HCT116 (cell line): Measurements from ENCODE around the gene THAP9. TPM values are rescaled to one million over a fixed set of nuclear protein-coding genes. Genes with fewer than 3 reads are reported as not detected.
A peak's percentile ranks its signal among the peaks of the same experiment; 100 is the strongest.

Source experiments
- ATAC-seq: fragments of 200-7000 bp; cut with Tn5 transposase; 2 replicates; pipeline ENCODE4 v1.9.1; 2020; ENCODE audit warnings: mild to moderate bottlenecking, moderate library complexity
- BruUV-seq: library from RNA; stranded (reverse); fragments of 400-500 nt; replicated peaks from 2 replicates; lab custom pipeline; 2021; lab: Mats Ljungman, UMichigan
- CTCF ChIA-PET: fragments of 300-600 bp; sonication (Branson Sonifier 250); formaldehyde crosslinking; loops from one replicate; lab custom pipeline; 2021; ENCODE audit warnings: antibody characterized with exemption; lab: Charles Lee
- POLR2A ChIA-PET: fragments of 300-600, 350-600 bp; sonication (Branson Sonifier 250); formaldehyde crosslinking; loops from one replicate; lab custom pipeline; 2021; ENCODE audit warnings: antibody characterized with exemption; lab: Charles Lee
- RAD21 ChIA-PET, 2 experiments: fragments of 300-600 bp; sonication (Branson Sonifier 250); formaldehyde crosslinking; loops; one replicate each; lab custom pipeline; 2023; ENCODE audit warnings: low total read pairs in 2 of 2; ENCODE audit not compliant: uncharacterized antibody in 2 of 2, unreplicated experiment in 2 of 2, low non-redundant PET in 1 of 2; lab: Charles Lee
- DNase-seq: peaks from one replicate; pipeline ENCODE4 v3.0.0-alpha.2; 2010; ENCODE audit warnings: low read depth, low spot score
- H2AFZ ChIP-seq: fragments of 200-600 bp; shearing (Covaris generic), sonication (generic); 2 replicates; pipeline ENCODE4 v1.6.1; 2017; ENCODE audit warnings: low read depth, mixed run types, mixed read lengths, antibody characterized with exemption, low read length; ENCODE audit not compliant: poor library complexity, severe bottlenecking
- H3K27ac ChIP-seq: 2 replicates; pipeline ENCODE4 v1.5.1; 2012; ENCODE audit warnings: low read depth, low read length
- H3K27me3 ChIP-seq: fragments of 200-600 bp; sonication (generic); 2 replicates; pipeline ENCODE4 v1.6.1; 2016; ENCODE audit warnings: mixed run types, low read length, mixed read lengths; ENCODE audit not compliant: insufficient read depth
- H3K36me3 ChIP-seq, 2 experiments: fragments of 200-500 bp in 1 of 2; fragments of 200-600 bp in 1 of 2; sonication (Bioruptor generic) in 1 of 2; sonication (generic) in 1 of 2; 2 replicates each; pipeline versions ENCODE4 v1.5.1 to v1.6.1; 2014 to 2016; ENCODE audit warnings: low read length in 2 of 2, inconsistent platforms in 1 of 2, mixed read lengths in 1 of 2, mixed run types in 1 of 2; ENCODE audit not compliant: insufficient read depth in 2 of 2, control insufficient read depth in 1 of 2
- H3K4me1 ChIP-seq, 2 experiments: fragments of 200-600 bp in 1 of 2; sonication (generic) in 1 of 2; 2 replicates each; pipeline versions ENCODE4 v1.5.1 to v1.6.1; 2012 to 2017; ENCODE audit warnings: low read length in 2 of 2, inconsistent platforms in 1 of 2, mild to moderate bottlenecking in 1 of 2, mixed read lengths in 1 of 2, mixed run types in 1 of 2, moderate library complexity in 1 of 2; ENCODE audit not compliant: insufficient read depth in 2 of 2, control insufficient read depth in 1 of 2
- H3K4me2 ChIP-seq: fragments of 200-600 bp; sonication (generic); 2 replicates; pipeline ENCODE4 v1.6.1; 2017; ENCODE audit warnings: mixed run types, low read length, mixed read lengths
- H3K4me3 ChIP-seq, 2 experiments: fragments of 200-600 bp in 1 of 2; sonication (generic) in 1 of 2; replicated peaks in 1 of 2; 2 replicates each; pipeline ENCODE4 v1.5.1; 2011 to 2016; ENCODE audit warnings: low read length in 2 of 2, control low read depth in 1 of 2, low read depth in 1 of 2, mild to moderate bottlenecking in 1 of 2, mixed read lengths in 1 of 2, mixed run types in 1 of 2
- H3K79me2 ChIP-seq: fragments of 200-600 bp; sonication (generic); 2 replicates; pipeline ENCODE4 v1.6.1; 2017; ENCODE audit warnings: mild to moderate bottlenecking, mixed run types, low read length, moderate library complexity, mixed read lengths; ENCODE audit not compliant: insufficient read depth
- H3K9ac ChIP-seq: fragments of 200-600 bp; sonication (generic); 2 replicates; pipeline ENCODE4 v1.6.1; 2016; ENCODE audit warnings: low read length, mixed read lengths
- H3K9me2 ChIP-seq: fragments of 200-600 bp; sonication (generic), shearing (Covaris generic); 2 replicates; pipeline ENCODE4 v1.6.1; 2017; ENCODE audit warnings: mixed run types, mild to moderate bottlenecking, moderate library complexity; ENCODE audit not compliant: insufficient read depth
- H3K9me3 ChIP-seq, 2 experiments: fragments of 200-500 bp in 1 of 2; fragments of 200-600 bp in 1 of 2; sonication (Bioruptor generic) in 1 of 2; sonication (generic) in 1 of 2; 2 replicates each; pipeline ENCODE4 v1.6.1; 2014 to 2017; ENCODE audit warnings: low read length in 2 of 2, mixed read lengths in 2 of 2, inconsistent platforms in 1 of 2, low read depth in 1 of 2, mild to moderate bottlenecking in 1 of 2, mixed run types in 1 of 2, moderate library complexity in 1 of 2; ENCODE audit not compliant: control insufficient read depth in 1 of 2, insufficient read depth in 1 of 2
- H4K20me1 ChIP-seq: fragments of 200-600 bp; sonication (generic), shearing (Covaris generic); 2 replicates; pipeline ENCODE4 v1.6.1; 2017; ENCODE audit warnings: mixed run types, mild to moderate bottlenecking, moderate library complexity; ENCODE audit not compliant: insufficient read depth
- EZH2 ChIP-seq: fragments of 200-600 bp; sonication (generic); IDR thresholded peaks from 2 replicates; pipeline ENCODE4 v1.6.1; 2017; ENCODE audit warnings: antibody characterized with exemption, mixed run types
- FOSL1 ChIP-seq: IDR thresholded peaks from 2 replicates; pipeline ENCODE4 v1.6.1; 2012; ENCODE audit warnings: low read depth
- JUND ChIP-seq: IDR thresholded peaks from 2 replicates; pipeline ENCODE4 v1.6.1; 2012
- MAX ChIP-seq: IDR thresholded peaks from 2 replicates; pipeline ENCODE4 v1.6.1; 2012
- POLR2A ChIP-seq: IDR thresholded peaks from 2 replicates; pipeline ENCODE4 v1.7.0; 2011; ENCODE audit warnings: borderline replicate concordance; ENCODE audit not compliant: insufficient read depth, insufficient read length; ENCODE audit errors: extremely low read depth
- POLR2AphosphoS5 ChIP-seq: IDR thresholded peaks from 2 replicates; pipeline ENCODE4 v1.6.1; 2011; ENCODE audit warnings: mild to moderate bottlenecking, low read depth, low read length, moderate library complexity
- TCF7L2 ChIP-seq: IDR thresholded peaks from 2 replicates; pipeline ENCODE4 v1.7.0; 2011; ENCODE audit warnings: borderline replicate concordance, inconsistent platforms; ENCODE audit not compliant: insufficient read depth, insufficient read length; ENCODE audit errors: extremely low read depth
- YY1 ChIP-seq: IDR thresholded peaks from 2 replicates; pipeline ENCODE4 v1.6.1; 2011; ENCODE audit warnings: low read length, low read depth, moderate library complexity, mild to moderate bottlenecking; ENCODE audit not compliant: insufficient replicate concordance; ENCODE audit errors: extremely low read depth
- ZBTB33 ChIP-seq: IDR thresholded peaks from 2 replicates; pipeline ENCODE4 v1.6.1; 2011; ENCODE audit warnings: mild to moderate bottlenecking, low read length, moderate library complexity; ENCODE audit not compliant: insufficient replicate concordance; ENCODE audit errors: extremely low read depth
- intact Hi-C: fragments of 100-400 bp; cut with micrococcal nuclease; formaldehyde crosslinking; loops from 2 replicates; pipeline ENCODE4 v1.10.0; 2022
- total RNA-seq: library from RNA; stranded (reverse); gene quantifications from one replicate; pipeline ENCODE4 v1.2.1, GENCODE V29; 2021; ENCODE audit not compliant: unreplicated experiment

Gene THAP9
- total RNA-seq, 1 experiment from 2014 or later, result 6.4 TPM

DNA sequence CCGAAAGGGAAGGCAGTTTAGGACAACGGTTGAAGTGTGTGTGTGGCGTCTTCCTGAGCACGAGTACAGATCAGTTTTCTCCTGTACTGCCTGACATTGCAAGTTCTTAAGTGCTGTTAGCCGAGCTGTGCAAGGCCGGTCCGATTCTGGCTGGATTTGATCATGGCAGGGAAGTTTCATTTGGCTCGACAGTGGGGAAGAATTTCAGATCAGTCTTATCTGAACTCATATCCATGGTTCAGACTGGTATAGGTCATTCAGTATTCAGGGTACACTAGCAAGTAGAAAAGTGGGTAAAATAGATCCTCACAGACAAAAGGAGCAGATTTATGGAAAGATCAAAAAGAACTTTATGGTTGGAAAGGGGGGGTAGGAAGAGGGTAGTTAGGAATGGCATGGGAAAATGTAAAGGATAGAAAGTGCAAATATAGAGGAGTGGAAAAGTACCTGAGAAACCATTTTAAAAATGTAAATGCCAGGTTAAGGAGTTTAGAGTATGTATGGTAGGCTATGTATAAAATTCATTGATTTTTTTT, 716 bp downstream of the THAP9 start:
- Histone ChIP-seq H3K36me3 (peaks cover 19 to 20% of the 10 kb centered on the region in 2 experiments), H3K27ac (peak overlapping the region; percentile 87)
- TF ChIP-seq YY1 (no peak), TCF7L2 (no peak), POLR2A (peak; percentile 79), MAX (no peak), EZH2 (no peak), ZBTB33 (no peak), POLR2AphosphoS5 (no peak), JUND (no peak), FOSL1 (no peak)
- TF ChIP-seq, all 23 proteins: peak for 1
- no peak for ATAC-seq
- no peaks in the 10 kb centered on the region for H3K9me3 ChIP-seq
- H4K20me1 ChIP-seq, result peaks cover 13% of the 10 kb centered on the region; the same call in 1 of the 2 replicates
- H3K4me1 ChIP-seq, result peaks cover 6 to 20% of the 10 kb centered on the region in 2 experiments; a peak in 3 of 4 replicates
- TSS peak; percentile 86 for BruUV-seq
- DNase-seq, result no peak
- H3K27me3 ChIP-seq, result no peaks in the 10 kb centered on the region
- peak overlapping the region; percentile 93 to 95 for H3K4me3 ChIP-seq
- H3K9me2 ChIP-seq, result no peaks in the 10 kb centered on the region
- peak overlapping the region; percentile 90 for H3K4me2 ChIP-seq
- no peak overlapping the region for H2AFZ ChIP-seq
- peaks cover 57% of the 10 kb centered on the region for H3K79me2 ChIP-seq
- CTCF ChIA-PET, result no interaction called here
- intact Hi-C loops, result loop anchor here (2.0 to 5.0 kb wide), 3 partner anchors 134 to 381 kb away; partner anchors contain the start of genes COPS4 and COQ2
- POLR2A ChIA-PET, result interaction anchor here (0.9 to 2.6 kb wide), 5 partner anchors 9 to 472 kb away, joined by 3 to 12 read pairs (median 9); partner anchors contain the start of genes COPS4 and SEC31A
- RAD21 ChIA-PET, result interaction anchor here in 1 of 2 experiments (1.0 kb wide), 1 partner anchor 110 kb away, joined by 6 read pairs; the partner anchor contains the start of gene LIN54
- H3K9ac ChIP-seq, result peak overlapping the region; percentile 95
